HG03521 (cell line): Measurements from ENCODE around the gene LYZL2.
A peak's percentile ranks its signal among the peaks of the same experiment; 100 is the strongest.
"Not testable (repeated sequence)": the region's sequence is repeated elsewhere in the genome, so short reads cannot be mapped to it uniquely, and the experiment has no call there.

Source experiments
- ATAC-seq: cut with Tn5 transposase; IDR thresholded peaks from one replicate; pipeline ENCODE4 v1.9.1; 2021; ENCODE audit warnings: mild to moderate bottlenecking, moderate library complexity; ENCODE audit not compliant: unreplicated experiment

The LYZL2 gene

DNA sequence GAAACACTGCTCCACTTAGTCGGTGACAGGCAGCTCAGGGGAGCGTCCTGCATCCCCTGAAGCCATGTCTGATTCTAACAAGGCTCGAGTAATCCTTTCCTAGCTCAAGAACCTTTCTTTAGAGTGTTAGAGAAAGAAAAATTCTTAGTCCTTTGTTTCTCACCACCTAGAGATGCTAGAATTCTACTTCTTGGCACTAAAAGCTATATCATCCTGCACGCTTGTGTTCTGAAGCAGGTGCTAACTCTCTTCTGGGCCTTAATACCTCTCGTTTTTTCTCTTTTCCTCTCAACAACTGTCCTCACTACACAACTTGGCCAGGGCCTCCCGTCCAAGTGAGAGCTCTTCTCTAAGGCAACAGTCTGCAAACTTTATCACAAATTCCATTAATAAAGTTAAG lies at the start of gene LYZL2:
Gene LYZL2 (minus strand): TSS at position 101 of the 400 bp plus-strand sequence. CDS start 2,838 bp downstream, outside the sequence.
- no peak for ATAC-seq

GRCh38 chr10:30677616-30678015 lies 48.1 kb upstream of the LYZL2 start:
- ATAC-seq = not testable (repeated sequence)

DNA sequence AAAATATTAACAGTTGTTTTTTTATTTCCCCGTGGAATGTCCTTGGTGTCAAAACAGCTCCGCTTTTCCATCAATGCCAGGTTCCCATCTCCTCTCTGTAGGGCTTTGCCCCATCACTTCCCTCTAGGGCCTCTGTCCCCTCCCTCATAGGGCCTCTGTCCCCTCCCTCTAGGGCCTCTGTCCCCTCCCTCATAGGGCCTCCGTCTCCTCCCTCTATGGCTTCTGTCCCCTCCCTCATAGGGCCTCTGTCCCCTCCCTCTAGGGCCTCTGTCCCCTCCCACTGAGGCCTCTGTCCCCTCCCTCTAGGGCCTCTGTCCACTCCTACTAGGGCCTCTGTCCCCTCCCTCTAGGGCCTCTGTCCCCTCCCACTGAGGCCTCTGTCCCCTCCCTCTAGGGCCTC lies 47.6 kb upstream of the LYZL2 start:
- ATAC-seq = not testable (repeated sequence)

DNA sequence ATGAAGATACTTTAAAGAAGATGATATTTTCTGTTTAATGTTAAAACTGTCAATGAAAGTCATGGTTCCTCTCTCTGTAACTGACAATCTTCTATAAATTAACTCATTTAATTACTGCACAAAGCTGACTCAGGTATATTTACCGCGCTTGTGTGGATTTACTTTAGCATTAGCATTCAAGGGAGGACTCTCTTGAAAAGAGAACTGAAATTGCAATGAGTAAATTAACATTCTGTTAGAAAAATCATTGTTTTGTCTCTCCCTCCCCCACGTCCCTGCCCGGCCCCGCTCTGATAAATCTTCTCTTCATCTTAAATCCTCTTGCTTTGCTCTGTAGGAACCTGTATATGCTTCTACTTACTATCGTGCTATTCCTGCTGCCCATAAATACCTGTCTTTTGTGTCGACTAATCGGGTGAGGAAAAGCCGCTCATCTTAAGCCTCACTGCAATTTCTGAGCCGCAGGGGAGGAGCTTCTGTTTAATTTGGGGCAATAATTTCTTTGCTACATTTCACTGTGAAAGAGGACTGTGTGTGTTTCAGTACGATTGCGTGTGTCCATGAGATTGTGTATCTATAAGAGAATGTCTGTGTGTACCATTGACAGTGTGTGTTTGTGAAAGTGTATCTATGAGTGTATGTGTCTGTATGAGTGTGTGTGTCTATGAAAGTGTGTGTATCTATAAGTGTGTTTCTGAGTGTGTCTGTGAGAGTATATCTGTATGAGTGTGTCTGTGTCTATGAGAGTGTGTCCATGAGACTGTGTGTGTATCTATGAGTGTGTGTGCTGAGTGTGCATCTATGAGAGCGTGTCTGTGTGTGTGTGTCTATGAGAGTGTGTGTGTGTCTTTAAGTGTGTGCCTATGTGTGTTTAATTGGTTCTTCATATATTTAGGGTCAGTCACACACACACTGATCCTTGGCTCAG lies 46.5 kb upstream of the LYZL2 start:
- no peak for ATAC-seq

- ATAC-seq = no peak
Measured at GRCh38 chr10:30674796-30675195, 45.2 kb upstream of the LYZL2 start.

DNA sequence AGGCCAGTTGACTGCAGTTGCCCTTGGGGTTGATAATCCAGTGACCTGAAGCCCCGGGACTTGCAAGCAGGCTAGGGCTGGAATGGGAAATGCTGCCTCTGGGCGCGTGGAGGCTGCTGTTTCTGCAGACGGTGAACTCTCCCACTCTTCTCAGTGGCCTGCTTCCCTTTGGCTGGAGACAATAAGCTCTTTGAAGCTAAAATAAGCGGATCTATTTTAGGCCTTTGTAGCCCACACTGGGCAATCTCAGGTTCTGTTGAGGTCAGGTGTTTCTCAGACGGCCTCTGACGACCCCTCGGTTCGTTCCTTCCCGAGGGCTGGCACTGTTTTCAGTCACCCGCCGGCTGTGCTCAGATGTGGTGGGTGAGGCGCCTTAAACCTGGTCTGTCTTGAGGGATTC lies 43.7 kb upstream of the LYZL2 start:
- not testable (repeated sequence) for ATAC-seq

DNA sequence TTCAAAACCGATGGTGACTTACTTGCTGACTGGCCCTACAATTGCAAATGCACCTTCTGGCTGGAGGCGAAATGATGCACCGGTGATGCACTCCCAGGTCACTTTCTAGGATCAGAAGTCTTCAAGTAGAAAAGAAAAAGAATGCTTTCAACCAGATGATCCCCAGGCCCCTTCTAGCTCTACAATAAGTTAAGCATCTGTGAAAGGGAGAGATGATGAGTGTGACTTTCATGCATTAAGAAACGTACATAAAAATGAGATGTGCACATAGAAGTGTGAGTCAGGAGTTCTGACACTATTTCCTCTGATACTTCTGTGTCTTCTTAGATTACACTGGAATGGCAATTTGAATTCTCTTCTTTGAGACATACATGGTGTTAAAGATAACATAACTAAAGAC lies 42.8 kb upstream of the LYZL2 start:
- not testable (repeated sequence) for ATAC-seq

- ATAC-seq = peak; percentile 46
Measured at GRCh38 chr10:30671026-30671616, 41.6 kb upstream of the LYZL2 start.

DNA sequence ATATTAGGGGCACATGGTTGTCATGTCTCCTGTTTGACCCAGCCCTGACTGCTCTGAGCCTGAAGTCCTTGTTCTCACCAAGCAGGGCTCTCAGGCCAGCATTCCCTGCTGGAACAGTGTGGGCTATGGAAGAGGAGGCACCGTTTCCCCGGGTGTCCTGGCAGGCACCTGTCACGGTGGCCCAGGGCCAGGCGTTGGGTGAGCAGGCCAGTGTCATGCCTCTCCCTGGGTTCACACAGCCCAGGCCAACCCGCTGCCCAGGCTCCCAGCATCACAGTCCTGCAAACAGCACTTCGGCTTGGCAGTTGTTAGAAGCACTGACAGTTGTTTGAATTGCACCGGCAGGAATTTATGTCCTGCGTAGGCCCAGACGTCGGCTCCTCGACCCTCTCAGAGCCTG lies 38.4 kb upstream of the LYZL2 start:
- not testable (repeated sequence) for ATAC-seq

- not testable (repeated sequence) for ATAC-seq
Measured at GRCh38 chr10:30663403-30663802, 33.9 kb upstream of the LYZL2 start.

DNA sequence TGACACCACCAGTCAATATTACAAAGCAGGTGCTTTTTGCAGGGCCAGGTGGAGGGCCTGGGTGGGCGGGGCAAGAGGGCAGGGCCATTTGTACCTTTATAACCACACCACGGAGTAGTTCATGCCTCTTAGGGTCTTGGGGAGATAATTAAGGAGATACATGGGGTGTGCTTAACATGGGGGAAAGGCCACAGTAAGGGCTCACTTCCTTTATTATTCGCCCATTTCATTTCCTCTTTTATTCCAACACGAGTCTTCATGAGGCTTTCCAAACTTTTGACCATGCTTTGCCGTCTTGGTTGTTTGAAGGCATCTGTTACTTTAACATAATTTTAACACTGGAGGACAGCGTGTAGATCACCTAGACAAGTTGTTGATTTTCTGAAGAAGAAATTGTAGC lies 33.3 kb upstream of the LYZL2 start:
- ATAC-seq = no peak

- not testable (repeated sequence) for ATAC-seq
Measured at GRCh38 chr10:30660314-30660713, 30.8 kb upstream of the LYZL2 start.

DNA sequence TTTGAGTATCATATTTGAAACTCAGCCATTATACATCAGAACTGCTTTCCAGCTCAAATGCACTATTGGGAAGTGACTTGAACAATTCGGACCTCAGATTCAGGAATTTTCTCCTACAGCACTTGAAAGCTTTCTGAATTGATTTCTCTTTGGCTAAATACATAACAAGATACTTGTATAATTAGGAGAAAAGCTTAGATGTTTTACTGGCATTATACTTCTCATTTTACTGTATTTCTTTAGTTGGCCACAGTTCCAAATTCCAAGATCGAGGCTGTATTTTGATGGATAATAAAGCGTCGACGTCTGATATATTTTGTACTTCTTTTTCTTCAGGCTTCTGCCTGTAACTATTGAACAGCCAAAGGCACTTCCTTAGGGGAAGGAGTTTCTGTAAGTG lies 26.7 kb upstream of the LYZL2 start:
- ATAC-seq = no peak

GRCh38 chr10:30655001-30655400 lies 25.4 kb upstream of the LYZL2 start:
- ATAC-seq = not testable (repeated sequence)

- ATAC-seq = not testable (repeated sequence)
Measured at GRCh38 chr10:30651470-30652397, 22.2 kb upstream of the LYZL2 start.

- ATAC-seq = no peak
Measured at GRCh38 chr10:30647089-30647488, 17.5 kb upstream of the LYZL2 start.

DNA sequence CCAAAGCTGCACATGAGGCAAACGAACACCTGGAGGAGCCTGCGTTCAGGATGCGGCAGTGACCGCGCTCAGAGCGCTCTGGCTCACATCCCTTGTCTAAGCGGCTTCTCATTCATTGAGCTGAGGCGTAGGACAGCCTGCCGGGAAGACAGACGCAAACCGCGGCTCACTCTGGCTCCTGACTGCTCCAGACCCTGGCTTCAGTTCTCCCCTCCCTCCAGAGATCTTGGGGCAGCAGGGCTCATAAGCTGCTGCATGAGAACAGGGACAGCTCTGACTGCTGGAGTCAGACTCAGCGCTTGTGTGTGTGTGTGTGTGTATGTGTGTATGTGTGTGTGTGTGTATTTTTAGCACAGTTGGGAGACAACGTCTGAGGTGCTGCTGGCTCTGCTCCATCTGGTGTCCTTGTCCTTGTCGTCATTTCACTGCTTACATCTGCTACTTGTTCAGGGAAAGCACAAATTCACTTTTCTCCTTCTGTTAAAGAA lies 15.8 kb upstream of the LYZL2 start:
- ATAC-seq = no peak

GRCh38 chr10:30644408-30644861 lies 14.9 kb upstream of the LYZL2 start:
- ATAC-seq = not testable (repeated sequence)

GRCh38 chr10:30643557-30644199 lies 14.1 kb upstream of the LYZL2 start:
- ATAC-seq = not testable (repeated sequence)

- not testable (repeated sequence) for ATAC-seq
Measured at GRCh38 chr10:30642856-30643255, 13.3 kb upstream of the LYZL2 start.
